CD4-positive, alpha-beta T cell treated with Interleukin-15 for 1 hour (primary cell): ENCODE results near the gene UNCX.
"Not testable (repeated sequence)": the region's sequence is repeated elsewhere in the genome, so short reads cannot be mapped to it uniquely, and the experiment has no call there.

Experiments
- DNase-seq: peaks from one replicate; pipeline ENCODE4 v3.0.0-alpha.2; 2020

The UNCX gene

DNA sequence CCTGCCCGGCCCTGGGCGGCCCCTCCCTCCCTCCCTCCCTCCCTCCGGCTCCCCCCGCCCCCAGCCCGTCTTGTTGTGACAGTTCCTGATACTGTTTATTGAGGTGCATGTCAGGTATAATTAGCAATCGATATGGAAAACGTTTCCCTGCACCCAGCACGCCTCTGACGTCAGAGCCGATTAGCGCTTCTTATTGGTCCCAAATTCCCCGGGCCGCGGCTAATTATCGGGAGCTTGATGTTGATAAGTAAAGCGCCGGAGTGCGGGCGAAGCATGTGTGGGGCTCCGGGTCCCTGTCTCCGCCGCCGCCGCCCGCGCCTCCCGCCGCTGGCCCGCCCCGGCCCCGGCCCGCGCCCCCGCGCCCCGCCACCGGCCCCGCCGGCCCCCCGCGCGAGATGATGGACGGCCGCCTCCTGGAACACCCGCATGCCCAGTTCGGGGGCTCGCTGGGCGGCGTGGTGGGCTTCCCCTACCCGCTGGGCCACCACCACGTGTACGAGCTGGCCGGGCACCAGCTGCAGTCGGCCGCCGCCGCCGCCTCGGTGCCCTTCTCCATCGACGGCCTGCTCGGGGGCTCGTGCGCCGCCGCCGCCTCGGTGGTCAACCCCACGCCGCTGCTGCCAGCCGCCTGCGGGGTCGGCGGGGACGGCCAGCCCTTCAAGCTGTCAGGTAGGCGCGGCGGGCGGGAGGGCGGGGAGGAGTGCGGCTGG is at the start of gene UNCX:
Gene UNCX, plus strand, starts transcription at position 250 of the 710 bp plus-strand sequence. Its CDS starts 146 bp downstream, at position 396.
- DNase-seq = no peak

DNA sequence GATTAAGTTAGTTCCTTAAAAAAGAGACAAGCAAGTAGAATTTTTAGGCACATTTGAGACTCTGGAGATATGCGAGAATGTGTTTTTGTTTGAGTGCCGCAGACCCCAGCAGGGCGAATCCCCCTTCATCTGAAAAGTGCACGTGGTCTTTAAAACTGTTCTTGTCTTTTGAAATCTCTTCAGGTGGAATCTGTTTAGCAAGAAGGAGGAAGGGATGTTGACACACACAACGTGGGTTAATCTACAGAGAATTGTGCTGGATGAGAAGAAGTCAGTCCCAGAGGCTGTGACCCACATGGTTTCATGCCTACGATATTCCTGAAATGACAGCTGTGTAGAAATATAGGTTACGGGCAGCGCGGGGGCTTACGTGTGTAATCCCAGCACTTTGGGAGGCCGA is 45.5 kb upstream of the UNCX start:
- DNase-seq = no peak

DNA sequence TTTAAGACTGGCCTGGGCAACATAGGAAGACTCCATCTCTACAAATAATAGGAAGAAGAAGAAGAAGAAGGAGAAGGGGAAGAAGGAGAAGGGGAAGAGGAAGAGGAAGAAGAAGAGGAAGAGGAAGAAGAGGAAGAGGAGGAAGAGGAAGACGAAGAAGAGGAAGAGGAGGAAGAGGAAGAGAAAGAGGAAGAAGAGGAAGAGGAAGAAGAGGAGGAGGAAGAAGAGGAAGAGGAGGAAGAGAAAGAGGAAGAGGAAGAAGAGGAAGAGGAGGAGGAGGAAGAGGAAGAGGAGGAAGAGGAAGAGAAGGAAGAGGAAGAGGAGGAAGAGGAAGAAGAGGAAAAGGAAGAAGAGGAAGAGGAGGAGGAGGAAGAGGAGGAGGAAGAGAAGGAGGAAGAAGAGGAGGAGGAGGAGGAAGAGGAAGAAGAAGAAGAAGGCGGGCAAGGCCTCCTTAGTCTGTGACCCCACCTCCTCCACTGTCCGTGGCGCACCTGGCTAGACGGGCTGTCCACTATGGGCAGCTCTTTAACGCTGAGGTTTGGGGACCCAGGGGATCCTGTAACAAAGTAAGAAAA is 43.9 kb upstream of the UNCX start:
- no peak for DNase-seq

- DNase-seq = no peak
Observed at GRCh38 chr7:1189986-1190772, 42.5 kb upstream of the UNCX start.

DNA sequence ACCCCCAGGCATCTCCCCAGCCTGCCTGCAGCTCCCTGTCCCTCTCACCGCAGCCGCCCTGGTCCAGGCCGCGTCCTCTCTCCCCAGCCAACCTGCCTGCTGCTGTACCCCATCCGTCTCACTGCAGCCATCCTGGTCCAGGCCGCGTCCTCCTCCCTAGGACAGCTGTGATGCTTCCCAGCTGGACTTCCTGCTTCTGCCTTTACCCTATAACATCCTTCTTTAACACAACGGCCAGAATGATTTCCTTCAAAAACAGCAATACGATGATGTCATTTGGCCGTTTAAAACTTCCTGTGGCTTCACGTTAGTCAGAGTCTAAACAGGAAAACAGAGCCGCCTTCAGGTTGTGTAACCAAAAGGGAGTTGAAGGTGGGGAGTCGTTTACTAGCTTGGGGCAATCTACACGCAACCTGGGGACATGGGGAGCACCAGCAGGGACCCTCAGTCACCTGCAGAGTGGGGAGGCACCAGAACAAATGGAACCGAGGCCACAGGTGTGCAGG is 40.4 kb upstream of the UNCX start:
- DNase-seq = no peak

- no peak for DNase-seq
Observed at GRCh38 chr7:1193593-1194424, 38.9 kb upstream of the UNCX start.

DNA sequence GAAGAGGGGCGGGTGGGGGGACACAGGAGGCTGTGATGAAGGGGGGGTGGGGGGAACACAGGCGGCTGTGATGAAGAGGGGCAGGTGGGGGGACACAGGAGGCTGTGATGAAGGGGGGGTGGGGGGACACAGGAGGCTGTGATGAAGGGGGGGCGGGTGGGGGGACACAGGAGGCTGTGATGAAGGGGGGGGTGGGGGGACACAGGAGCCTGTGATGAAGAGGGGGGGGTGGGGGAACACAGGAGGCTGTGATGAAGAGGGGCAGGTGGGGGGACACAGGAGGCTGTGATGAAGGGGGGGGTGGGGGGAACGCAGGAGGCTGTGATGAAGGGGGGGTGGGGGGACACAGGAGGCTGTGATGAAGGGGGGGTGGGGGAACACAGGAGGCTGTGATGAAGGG is 36.2 kb upstream of the UNCX start:
- DNase-seq = not testable (repeated sequence)

DNA sequence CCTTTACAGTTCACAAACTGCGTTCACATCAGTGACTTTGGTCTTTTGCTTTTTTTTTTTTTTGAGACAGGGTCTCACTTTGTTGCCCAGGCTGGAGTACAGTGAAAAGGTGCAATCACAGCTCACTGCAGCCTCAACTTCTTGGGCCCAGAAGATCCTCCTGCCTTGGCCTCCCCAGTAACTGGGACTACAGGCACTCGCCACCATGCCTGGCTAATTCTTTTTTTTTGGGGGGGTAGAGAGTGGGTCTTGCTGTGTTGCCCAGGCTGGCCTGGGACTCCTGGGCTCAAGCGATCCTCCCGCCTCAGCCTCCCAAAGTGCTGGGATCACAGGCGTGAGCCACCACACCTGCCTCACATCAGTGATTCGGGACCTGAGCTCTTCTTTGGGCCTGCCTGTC is 35.7 kb upstream of the UNCX start:
- DNase-seq = no peak

GRCh38 chr7:1197997-1198625 is 34.6 kb upstream of the UNCX start:
- no peak for DNase-seq

DNA sequence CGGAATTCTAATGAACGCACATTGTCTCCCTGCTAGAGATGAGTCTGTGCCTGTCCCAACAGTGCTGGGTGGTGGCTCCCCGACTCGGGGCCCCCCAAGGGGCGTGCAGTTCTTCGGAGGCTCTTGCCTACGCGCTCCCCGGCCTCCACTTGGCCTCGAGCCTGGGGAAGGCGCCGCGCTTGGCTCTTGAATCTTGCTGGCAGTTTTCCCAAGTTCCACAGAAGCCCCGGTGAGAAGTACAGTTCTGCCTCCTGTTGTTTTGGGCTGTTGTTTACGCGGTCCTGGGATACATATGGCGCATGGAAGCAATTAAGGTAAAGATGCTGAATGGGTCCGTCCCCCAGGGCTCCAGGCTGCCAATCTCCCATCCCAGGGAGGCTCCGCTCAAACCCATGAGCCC is 32.6 kb upstream of the UNCX start:
- DNase-seq = no peak

GRCh38 chr7:1201916-1202315 is 30.8 kb upstream of the UNCX start:
- no peak for DNase-seq

DNA sequence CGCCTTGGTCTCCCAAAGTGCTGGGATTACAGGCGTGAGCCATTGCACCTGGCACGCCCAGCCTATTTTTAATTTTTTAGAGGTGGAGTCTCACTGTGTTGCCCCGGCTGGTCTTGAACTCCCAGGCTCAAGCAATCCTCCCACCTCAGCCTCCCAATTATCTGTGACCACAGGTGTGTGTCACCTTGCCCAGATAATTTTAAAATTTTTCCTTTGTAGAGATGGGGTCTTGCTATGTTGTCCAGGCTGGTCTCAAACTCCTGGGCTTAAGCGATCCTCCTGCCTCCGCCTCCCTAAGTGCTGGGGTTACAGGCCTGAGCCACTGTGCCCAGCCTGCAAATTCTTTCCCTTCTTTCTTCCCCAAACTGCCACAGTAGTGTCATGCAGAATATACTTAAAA is 29.8 kb upstream of the UNCX start:
- not testable (repeated sequence) for DNase-seq

DNA sequence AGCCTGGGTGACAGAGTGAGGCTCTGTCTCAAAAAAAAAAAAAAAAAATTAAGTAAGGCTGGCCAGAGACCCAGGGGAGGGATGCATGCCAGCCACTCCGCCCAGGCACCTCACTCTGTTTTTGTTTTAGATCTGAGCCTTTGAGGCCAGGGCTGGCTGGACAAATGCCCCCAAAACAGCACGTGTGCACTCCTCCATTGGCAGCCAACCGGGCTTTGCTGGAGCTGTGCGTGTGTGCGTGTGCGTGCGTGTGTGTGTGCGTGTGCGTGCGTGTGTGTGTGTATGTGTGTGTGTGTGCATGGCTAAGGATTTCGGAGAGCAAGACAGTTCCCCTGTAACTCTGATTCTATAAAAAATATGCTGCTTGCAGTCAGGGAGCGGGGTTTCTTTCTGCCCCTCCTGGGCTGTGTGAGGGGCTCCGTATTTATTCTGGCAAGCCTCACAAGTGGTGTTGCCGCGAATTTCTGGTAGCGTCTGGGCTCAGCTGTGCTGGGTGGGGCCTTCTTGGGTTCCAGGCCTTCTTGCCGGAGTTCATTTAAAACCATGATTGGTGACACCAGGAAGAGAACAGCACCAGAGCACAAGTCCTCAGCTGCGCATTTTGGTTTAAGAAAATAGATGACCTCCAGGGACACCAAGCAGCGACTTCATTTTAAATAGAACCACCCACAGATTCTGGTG is 28.1 kb upstream of the UNCX start:
- DNase-seq = no peak

DNA sequence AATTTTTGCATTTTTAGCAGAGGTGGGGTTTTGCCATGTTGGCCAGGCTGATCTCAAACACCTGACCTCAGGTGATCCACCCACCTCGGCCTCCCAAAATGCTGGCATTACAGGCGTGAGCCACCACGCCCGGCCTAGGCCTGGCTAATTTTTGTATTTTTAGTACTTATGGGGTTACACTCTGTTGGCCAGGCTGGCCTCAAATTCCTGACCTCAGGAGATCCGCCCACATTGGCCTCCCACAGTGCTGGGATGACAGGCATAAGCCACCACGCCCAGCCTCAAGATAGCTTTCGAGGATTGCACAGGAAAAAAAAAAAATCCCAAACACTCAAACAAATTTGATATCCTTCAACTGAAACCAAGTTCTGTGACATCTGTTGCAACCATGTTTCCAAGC is 26.9 kb upstream of the UNCX start:
- DNase-seq = not testable (repeated sequence)

DNA sequence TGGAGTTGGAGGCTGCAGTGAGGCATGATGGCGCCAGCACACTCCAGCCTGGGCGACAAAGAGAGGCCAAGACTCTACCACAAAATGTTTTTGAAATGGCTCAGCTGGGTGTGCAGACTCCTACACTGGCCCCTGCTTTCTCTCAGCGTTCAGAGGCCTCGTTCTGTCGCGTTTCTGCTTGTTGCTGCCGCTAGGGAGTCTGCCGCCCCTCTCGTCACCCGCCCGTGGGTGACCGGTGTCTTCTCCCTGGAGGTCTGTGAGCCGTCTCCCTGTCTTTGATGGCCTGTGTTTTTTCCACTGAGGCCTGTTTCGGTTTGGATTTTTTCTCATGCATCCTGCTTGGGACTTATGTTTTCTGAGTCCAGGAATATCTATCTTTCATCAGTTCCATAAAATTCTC is 23.6 kb upstream of the UNCX start:
- DNase-seq = no peak

DNA sequence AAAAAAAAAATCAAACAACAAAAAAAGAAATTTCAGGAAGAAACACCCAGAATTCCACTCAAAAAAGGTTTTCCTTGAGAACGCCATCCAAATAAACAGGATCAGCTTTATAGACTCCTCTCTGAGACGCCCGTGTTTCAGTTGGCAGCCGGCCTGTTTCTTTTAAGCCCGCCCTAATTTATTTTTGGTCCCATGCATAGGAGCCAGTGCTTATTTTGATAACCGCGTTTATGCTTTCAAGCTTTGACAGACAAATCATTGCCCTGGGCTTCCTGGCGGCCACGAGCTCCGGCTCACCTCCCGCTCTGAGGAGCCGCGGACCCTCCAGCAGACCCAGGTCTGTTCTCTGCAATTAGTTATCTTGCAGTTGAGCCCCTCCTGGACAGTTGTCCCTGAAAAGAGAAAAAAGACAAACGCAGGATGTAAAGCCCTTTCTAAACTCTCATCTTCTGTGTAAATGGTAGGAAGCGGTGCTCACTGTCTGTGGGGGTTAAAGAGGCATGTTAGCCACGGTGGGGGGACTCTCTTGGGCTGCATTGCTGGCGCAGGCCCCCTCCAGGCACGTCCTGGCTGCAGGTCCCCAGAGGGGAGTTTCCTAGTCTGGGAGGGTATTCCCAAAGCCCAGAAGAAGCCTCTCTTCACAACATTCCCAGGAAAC is 22.2 kb upstream of the UNCX start:
- DNase-seq = no peak

DNA sequence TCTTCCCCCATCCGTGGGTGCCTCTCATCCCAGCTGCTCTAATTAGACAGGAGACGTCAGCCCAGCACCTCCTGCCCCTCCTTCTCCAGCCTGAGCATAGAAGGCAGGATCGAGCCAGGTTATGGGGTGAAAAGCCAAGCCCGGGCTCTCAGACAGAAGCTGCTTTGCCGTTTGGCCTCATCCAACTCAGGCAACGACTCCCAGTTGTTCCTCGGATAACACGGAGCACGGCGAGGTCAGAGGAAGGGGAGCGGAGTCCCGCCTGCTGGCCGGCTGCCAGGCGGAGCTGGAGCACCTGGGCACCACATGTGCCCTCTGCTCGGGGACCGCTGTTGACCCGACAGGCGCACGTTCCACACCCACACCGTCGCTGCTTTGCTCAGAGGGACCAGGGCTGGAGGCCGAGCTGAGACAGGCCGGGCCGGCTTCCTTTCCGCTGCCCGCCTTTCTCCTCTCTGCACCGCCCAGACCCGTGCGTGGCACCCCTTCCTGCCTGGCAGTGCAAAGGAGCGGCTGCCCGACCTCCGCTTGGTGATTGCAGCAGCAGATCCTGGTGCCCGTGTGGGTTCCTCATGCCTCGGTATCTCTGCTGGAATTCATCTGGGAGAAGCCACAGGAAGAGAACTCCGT is 21.6 kb upstream of the UNCX start:
- DNase-seq = no peak

GRCh38 chr7:1211611-1212010 is 21.1 kb upstream of the UNCX start:
- no peak for DNase-seq

DNA sequence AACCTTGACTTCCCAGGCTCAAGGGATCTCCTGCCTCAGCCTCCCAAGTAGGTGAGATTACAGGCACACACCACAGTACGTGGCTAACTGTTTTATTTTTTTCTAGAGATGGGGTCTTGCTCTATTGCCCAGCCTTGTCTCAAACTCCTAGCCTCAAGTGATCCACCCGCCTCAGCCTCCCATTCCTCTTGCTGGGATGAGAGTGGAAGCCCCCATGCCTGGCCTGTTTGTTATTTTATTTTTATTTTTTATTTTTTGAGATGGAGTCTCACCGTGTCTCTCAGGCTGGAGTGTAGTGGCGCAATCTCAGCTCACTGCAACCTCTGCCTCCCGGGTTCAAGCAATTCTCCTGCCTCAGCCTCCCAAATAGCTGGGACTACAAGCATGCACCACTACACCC is 20.6 kb upstream of the UNCX start:
- not testable (repeated sequence) for DNase-seq

DNA sequence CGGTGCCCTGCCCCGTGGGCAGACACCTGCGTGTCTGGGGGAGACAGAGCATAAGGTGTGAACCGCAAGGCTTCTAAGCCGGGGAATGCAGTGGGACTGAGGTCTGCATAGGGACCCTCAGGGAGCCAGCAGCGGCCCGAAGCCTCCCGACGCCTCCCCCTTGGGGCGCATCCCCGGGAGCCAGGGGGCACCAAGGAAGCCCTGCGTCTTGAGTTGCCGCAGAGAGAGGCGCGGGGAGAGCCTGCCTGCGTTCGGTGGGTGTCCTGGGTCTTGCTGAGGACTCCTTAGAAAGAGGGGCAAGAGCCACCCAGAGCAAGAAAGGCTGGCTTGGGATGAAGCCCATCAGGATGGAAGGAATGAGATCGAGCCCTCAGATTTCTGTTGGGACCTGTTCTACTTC is 18.2 kb upstream of the UNCX start:
- DNase-seq = no peak
